H9 (cell line): ENCODE measurements around the gene DBET. TPM values are rescaled to one million over a fixed set of nuclear protein-coding genes. Genes with fewer than 3 reads are reported as not detected.
"Not testable (repeated sequence)": the region's sequence is repeated elsewhere in the genome, so short reads cannot be mapped to it uniquely, and the experiment has no call there.

Experiments used
- DNase-seq: peaks from one replicate; pipeline ENCODE4 v3.0.0-alpha.2; 2017
- H2AFZ ChIP-seq: one replicate; pipeline ENCODE4 v1.6.1; 2013; ENCODE audit warnings: mild to moderate bottlenecking, low read length, control low read depth, moderate library complexity
- H2AK5ac ChIP-seq: 2 replicates; pipeline ENCODE4 v1.6.1; 2013; ENCODE audit warnings: low read length, control low read depth, mixed read lengths; ENCODE audit not compliant: insufficient read length
- H2BK120ac ChIP-seq: one replicate; pipeline ENCODE4 v1.6.1; 2013; ENCODE audit warnings: low read depth, mild to moderate bottlenecking, low read length, control low read depth, inconsistent platforms; ENCODE audit not compliant: poor library complexity, severe bottlenecking
- H2BK12ac ChIP-seq: 2 replicates; pipeline ENCODE4 v1.6.1; 2013; ENCODE audit warnings: low read length, control low read depth, mixed read lengths, low read depth; ENCODE audit not compliant: insufficient read length
- H2BK15ac ChIP-seq: 2 replicates; pipeline ENCODE4 v1.6.1; 2013; ENCODE audit warnings: low read depth, low read length, control low read depth
- H2BK20ac ChIP-seq: one replicate; pipeline ENCODE4 v1.6.1; 2013; ENCODE audit warnings: low read depth, mild to moderate bottlenecking, low read length, control low read depth, inconsistent platforms; ENCODE audit not compliant: poor library complexity, severe bottlenecking
- H2BK5ac ChIP-seq: 2 replicates; pipeline ENCODE4 v1.6.1; 2013; ENCODE audit warnings: low read length, control low read depth, mixed read lengths; ENCODE audit not compliant: insufficient read length
- H3K14ac ChIP-seq: 2 replicates; pipeline ENCODE4 v1.6.1; 2013; ENCODE audit warnings: low read length, control low read depth; ENCODE audit not compliant: insufficient read depth
- H3K18ac ChIP-seq: 2 replicates; pipeline ENCODE4 v1.6.1; 2013; ENCODE audit warnings: low read depth, mild to moderate bottlenecking, mixed read lengths, low read length, control low read depth; ENCODE audit not compliant: insufficient read length
- H3K23ac ChIP-seq: 2 replicates; pipeline ENCODE4 v1.6.1; 2013; ENCODE audit warnings: low read length, control low read depth, mixed read lengths, low read depth; ENCODE audit not compliant: insufficient read length
- H3K23me2 ChIP-seq: 2 replicates; pipeline ENCODE4 v1.6.1; 2013; ENCODE audit warnings: low read depth, mild to moderate bottlenecking, mixed read lengths, low read length, control low read depth; ENCODE audit not compliant: insufficient read length, poor library complexity, severe bottlenecking
- H3K27ac ChIP-seq: 2 replicates; pipeline ENCODE4 v1.5.1; 2013; ENCODE audit warnings: low read length, control low read depth, mixed read lengths, low read depth; ENCODE audit not compliant: insufficient read length
- H3K27me3 ChIP-seq: 2 replicates; pipeline ENCODE4 v1.6.1; 2013; ENCODE audit warnings: low read length, control low read depth, inconsistent platforms; ENCODE audit not compliant: insufficient read depth
- H3K4ac ChIP-seq: 2 replicates; pipeline ENCODE4 v1.6.1; 2013; ENCODE audit warnings: low read depth, mild to moderate bottlenecking, control low read depth, inconsistent platforms, low read length, moderate library complexity
- H3K4me1 ChIP-seq: 2 replicates; pipeline ENCODE4 v1.6.1; 2013; ENCODE audit warnings: low read length, control low read depth, inconsistent platforms; ENCODE audit not compliant: insufficient read depth
- H3K4me2 ChIP-seq: 2 replicates; pipeline ENCODE4 v1.6.1; 2013; ENCODE audit warnings: low read length, control low read depth, mixed read lengths; ENCODE audit not compliant: insufficient read length, insufficient read depth
- H3K56ac ChIP-seq: 2 replicates; pipeline ENCODE4 v1.6.1; 2013; ENCODE audit warnings: low read depth, mild to moderate bottlenecking, mixed read lengths, low read length, control low read depth; ENCODE audit not compliant: insufficient read length
- H3K79me1 ChIP-seq: 2 replicates; pipeline ENCODE4 v1.6.1; 2013; ENCODE audit warnings: low read depth, mild to moderate bottlenecking, moderate library complexity, low read length, control low read depth, inconsistent platforms; ENCODE audit not compliant: insufficient read depth, poor library complexity, severe bottlenecking
- H3K79me2 ChIP-seq: 2 replicates; pipeline ENCODE4 v1.6.1; 2013; ENCODE audit warnings: low read length, control low read depth, inconsistent platforms; ENCODE audit not compliant: insufficient read depth
- H3K9ac ChIP-seq: 2 replicates; pipeline ENCODE4 v1.6.1; 2013; ENCODE audit warnings: low read length, control low read depth, mixed read lengths; ENCODE audit not compliant: insufficient read length; ENCODE audit errors: extremely low read depth
- H3K9me3 ChIP-seq: one replicate; pipeline ENCODE4 v1.6.1; 2013; ENCODE audit warnings: low read depth, low read length, inconsistent platforms; ENCODE audit not compliant: control insufficient read depth
- H3T11ph ChIP-seq: one replicate; pipeline ENCODE4 v1.6.1; 2013; ENCODE audit warnings: mild to moderate bottlenecking, low read length, control low read depth, inconsistent platforms
- H4K20me1 ChIP-seq: one replicate; pipeline ENCODE4 v1.6.1; 2013; ENCODE audit not compliant: control insufficient read depth, insufficient read length, insufficient read depth
- H4K5ac ChIP-seq: 2 replicates; pipeline ENCODE4 v1.6.1; 2013; ENCODE audit warnings: low read depth, mild to moderate bottlenecking, mixed read lengths, low read length, control low read depth; ENCODE audit not compliant: insufficient read length
- H4K8ac ChIP-seq: replicated peaks from 2 replicates; pipeline ENCODE4 v1.6.1; 2013; ENCODE audit warnings: low read length, control low read depth, mixed read lengths, low read depth; ENCODE audit not compliant: insufficient read length
- H4K91ac ChIP-seq: 2 replicates; pipeline ENCODE4 v1.6.1; 2013; ENCODE audit warnings: low read depth, mild to moderate bottlenecking, moderate library complexity, mixed read lengths, low read length, control low read depth; ENCODE audit not compliant: insufficient read length
- H3K27ac Mint-ChIP-seq, 3 experiments: 2 replicates in 2 of 3; 3 replicates in 1 of 3; pipeline ENCODE4 v1.8.0; 2020 to 2021; ENCODE audit warnings: mixed read lengths in 3 of 3, mild to moderate bottlenecking in 1 of 3, moderate library complexity in 1 of 3
- H3K27me3 Mint-ChIP-seq: 2 replicates; pipeline ENCODE4 v1.8.0; 2021; ENCODE audit warnings: low read depth, mild to moderate bottlenecking, moderate library complexity, mixed read lengths
- H3K36me3 Mint-ChIP-seq, 3 experiments: 2 replicates in 2 of 3; 3 replicates in 1 of 3; pipeline ENCODE4 v1.8.0; 2020 to 2021; ENCODE audit warnings: low read depth in 3 of 3, mixed read lengths in 3 of 3; ENCODE audit not compliant: insufficient read depth in 1 of 3
- H3K4me1 Mint-ChIP-seq, 2 experiments: 2 replicates each; pipeline ENCODE4 v1.8.0; 2020; ENCODE audit warnings: mixed read lengths in 2 of 2
- H3K4me3 Mint-ChIP-seq, 2 experiments: 2 replicates in 1 of 2; 3 replicates in 1 of 2; pipeline ENCODE4 v1.8.0; 2020 to 2021; ENCODE audit warnings: mild to moderate bottlenecking in 2 of 2, mixed read lengths in 2 of 2, moderate library complexity in 1 of 2
- H3K9me3 Mint-ChIP-seq, 2 experiments: 2 replicates in 1 of 2; 3 replicates in 1 of 2; pipeline ENCODE4 v1.8.0; 2020; ENCODE audit warnings: mild to moderate bottlenecking in 2 of 2, mixed read lengths in 2 of 2, moderate library complexity in 1 of 2
- WGBS: extraction: QIAGEN DNeasy Blood & Tissue Kit; methylation state at CpG from one replicate; pipeline ENCODE4 v1.1.7; 2013; ENCODE audit warnings: missing lambda C conversion rate, low lambda C conversion rate, mixed read lengths; ENCODE audit not compliant: insufficient read length; ENCODE audit errors: extremely low coverage; 5-methylcytosine and 5-hydroxymethylcytosine counted together
- total RNA-seq: library from RNA; stranded (reverse); gene quantifications from 2 replicates; pipeline ENCODE4 v1.2.1, GENCODE V29; 2021

The DBET gene
- total RNA-seq, 1 experiment from 2014 or later = not detected

- H4K91ac ChIP-seq, H2AK5ac ChIP-seq, H4K20me1 ChIP-seq, H3K18ac ChIP-seq, H3K27ac ChIP-seq, H3K27me3 Mint-ChIP-seq, H3K4ac ChIP-seq, H3T11ph ChIP-seq, H3K36me3 Mint-ChIP-seq, H3K4me1 ChIP-seq, H3K23me2 ChIP-seq, H3K56ac ChIP-seq, H3K23ac ChIP-seq, H3K9me3 Mint-ChIP-seq, H3K9ac ChIP-seq, H3K79me1 ChIP-seq, H4K8ac ChIP-seq, H2BK20ac ChIP-seq, H2BK15ac ChIP-seq, H3K14ac ChIP-seq, H3K27ac Mint-ChIP-seq, H3K4me1 Mint-ChIP-seq, H2BK12ac ChIP-seq, H2BK120ac ChIP-seq, H3K27me3 ChIP-seq, H4K5ac ChIP-seq, H3K79me2 ChIP-seq, H2BK5ac ChIP-seq, H3K4me3 Mint-ChIP-seq, H2AFZ ChIP-seq, DNase-seq, H3K4me2 ChIP-seq: not testable (repeated sequence)
- peaks cover 11% of the 10 kb centered on the region for H3K9me3 ChIP-seq
- WGBS = no CpG with 5 or more reads among the region's 1 CpG
These were observed 37.2 kb downstream of the DBET start for GRCh38 chr4:190101525-190101924.

GRCh38 chr4:190106191-190106590 is 41.9 kb downstream of the DBET start:
- not testable (repeated sequence) for H2BK20ac ChIP-seq, H3K9me3 Mint-ChIP-seq, H3K4me1 ChIP-seq, H3K18ac ChIP-seq, H3K23me2 ChIP-seq, H4K20me1 ChIP-seq, H4K91ac ChIP-seq, H3K4me2 ChIP-seq, H3K27me3 Mint-ChIP-seq, H2BK12ac ChIP-seq, DNase-seq, H3K14ac ChIP-seq, H3K79me2 ChIP-seq, H3K4me1 Mint-ChIP-seq, H2BK15ac ChIP-seq, H2BK5ac ChIP-seq, H3K4ac ChIP-seq, H3K27ac ChIP-seq, H3K9ac ChIP-seq, H3K56ac ChIP-seq, H4K8ac ChIP-seq, H2BK120ac ChIP-seq, H3K27ac Mint-ChIP-seq, H4K5ac ChIP-seq, H3K27me3 ChIP-seq, H3K79me1 ChIP-seq, H3K4me3 Mint-ChIP-seq, H3K23ac ChIP-seq, H3T11ph ChIP-seq, H2AFZ ChIP-seq, H2AK5ac ChIP-seq, H3K36me3 Mint-ChIP-seq
- no CpG with 5 or more reads among the region's 3 CpGs for WGBS
- H3K9me3 ChIP-seq = peaks cover 57% of the 10 kb centered on the region
